Ovary (tissue), 9 donors: ENCODE results near the gene COP1. TPM values are rescaled to one million over a fixed set of nuclear protein-coding genes. Genes with fewer than 3 reads are reported as not detected.

ENCODE experiments used
- DNase-seq, 5 donors: peaks; one replicate each; pipeline ENCODE4 v3.0.0-alpha.2; 2019 to 2020
- H3K27ac ChIP-seq, 2 donors: fragments of 200-600 bp; one replicate each; pipeline versions ENCODE4 v1.5.1 to v1.8.0; 2019 to 2022
- H3K27me3 ChIP-seq: fragments of 200-600 bp; one replicate; pipeline ENCODE4 v1.8.0; 2022
- H3K36me3 ChIP-seq: fragments of 200-600 bp; sonication (generic); one replicate; pipeline ENCODE4 v1.5.1; 2019
- H3K4me1 ChIP-seq: one replicate; pipeline ENCODE4 v1.8.1; 2013; ENCODE audit warnings: mild to moderate bottlenecking, moderate library complexity; ENCODE audit not compliant: insufficient read depth
- H3K4me3 ChIP-seq: fragments of 200-600 bp; sonication (generic); one replicate; pipeline ENCODE4 v1.5.1; 2017
- H3K9me3 ChIP-seq, 2 donors: fragments of 200-600 bp in 1 of 2; sonication (generic) in 1 of 2; one replicate each; pipeline versions ENCODE4 v1.5.1 to v1.8.1; 2013 to 2019; ENCODE audit warnings: mild to moderate bottlenecking in 1 of 2, moderate library complexity in 1 of 2
- CTCF ChIP-seq, 3 donors: fragments of 450-650 bp in 2 of 3; fragments of 200-600 bp in 1 of 3; IDR thresholded peaks; one replicate each; pipeline versions ENCODE4 v1.5.1 to v1.8.0; 2016 to 2022; ENCODE audit warnings: antibody characterized with exemption in 3 of 3, mild to moderate bottlenecking in 1 of 3
- EP300 ChIP-seq: sonication (generic); formaldehyde crosslinking; IDR thresholded peaks from one replicate; pipeline ENCODE4 v1.6.1; 2017; ENCODE audit warnings: antibody characterized with exemption
- POLR2A ChIP-seq: fragments of 450-650 bp; IDR thresholded peaks from one replicate; pipeline ENCODE4 v1.6.1; 2017; ENCODE audit warnings: antibody characterized with exemption, mild to moderate bottlenecking, moderate library complexity
- WGBS, 3 donors: extraction: QIAGEN DNeasy Blood & Tissue Kit in 1 of 3; methylation state at CpG; one replicate each; pipeline versions ENCODE4 v1.1.5 to v1.1.7; 2013 to 2017; 5-methylcytosine and 5-hydroxymethylcytosine counted together
- intact Hi-C, 4 donors: fragments of 100-400 bp; cut with DNase I; formaldehyde crosslinking; loops; one replicate each; pipeline versions ENCODE4 v1.11.0 to v1.15.1; 2022 to 2023
- polyA plus RNA-seq, 2 donors: library from polyadenylated mRNA; stranded (reverse); fragments of 200-250 nt in 1 of 2; fragments of 350-450 nt in 1 of 2; fragmentation: Illumina TruSeq in 1 of 2; extraction: RNeasy Lipid Tissue Mini Kit (QIAGEN cat#74804) in 1 of 2; gene quantifications; one replicate each; pipeline ENCODE4 v1.2.3, GENCODE V29; 2013 to 2014
- total RNA-seq, 7 donors: library from RNA; depleted of rRNA in 2 of 7; stranded (reverse); fragments of >200 nt in 2 of 7; fragmentation: NEBNext Ultra II Directional in 3 of 7; extraction: Animal tissue kit (Norgen Biotek cat#: 25700) in 3 of 7; gene quantifications; one replicate each; pipeline versions ENCODE4 v1.1.0 to v1.2.4, GENCODE V29; 2016 to 2023
- donor health status: DM: no; HTN: no; CAD: no; lungs with moderate emphysema.
- donor health status: DM: no; HTN: no; CAD: no.
- donor health status: Bipolar disorder and iron deficiency.
- donor health status: DM: yes; HTN: yes; CAD: no.
- donor health status: DM: no; HTN: no; CAD: no.
- donor health status: DM: yes; HTN: yes; CAD: no.

Gene COP1
- total and polyA plus RNA-seq, 9 donors = 20.4 to 46.1 (median 29.0) TPM

- no peak overlapping the region for H3K27ac ChIP-seq
- no peaks in the 10 kb centered on the region for H3K27me3 ChIP-seq
- no peaks in the 10 kb centered on the region for H3K36me3 ChIP-seq
- H3K4me1 ChIP-seq = no peaks in the 10 kb centered on the region
- 97 to 99% (median 98%) methylated on average over 6 of the region's 6 CpGs for WGBS, 3 donors
- TF ChIP-seq CTCF (IDR thresholded peaks at IDR 0.05) (no peak), EP300 (no peak), POLR2A (no peak)
- intact Hi-C loops = no loop called here
- H3K4me3 ChIP-seq = no peak overlapping the region
- no peak for DNase-seq
- no peaks in the 10 kb centered on the region for H3K9me3 ChIP-seq
These were observed 270.4 kb downstream of the COP1 start for GRCh38 chr1:175936736-175937135.

GRCh38 chr1:175935566-175936115 lies 271.4 kb downstream of the COP1 start:
- Histone ChIP-seq H3K4me3 (no peak overlapping the region), H3K9me3 (no peaks in the 10 kb centered on the region), H3K4me1 (no peaks in the 10 kb centered on the region), H3K36me3 (no peaks in the 10 kb centered on the region), H3K27ac (no peak overlapping the region), H3K27me3 (no peaks in the 10 kb centered on the region)
- intact Hi-C loops = no loop called here
- TF ChIP-seq CTCF (IDR thresholded peaks at IDR 0.05) (no peak), EP300 (no peak), POLR2A (no peak)
- DNase-seq = no peak
- WGBS, 3 donors = 46 to 53% (median 52%) methylated on average over 3 of the region's 3 CpGs

GRCh38 chr1:175935166-175935565 lies 271.9 kb downstream of the COP1 start:
- 84 to 88% (median 88%) methylated on average over 3 of the region's 3 CpGs for WGBS, 3 donors
- intact Hi-C loops = no loop called here
- DNase-seq = no peak
- Histone ChIP-seq H3K27ac (no peak overlapping the region), H3K4me3 (no peak overlapping the region), H3K4me1 (no peaks in the 10 kb centered on the region), H3K9me3 (no peaks in the 10 kb centered on the region), H3K27me3 (no peaks in the 10 kb centered on the region), H3K36me3 (no peaks in the 10 kb centered on the region)
- TF ChIP-seq EP300 = no peak
- no peak for TF ChIP-seq POLR2A
- no peak for TF ChIP-seq CTCF (IDR thresholded peaks at IDR 0.05)

GRCh38 chr1:175933801-175934200 lies 273.3 kb downstream of the COP1 start:
- Histone ChIP-seq H3K9me3 (no peaks in the 10 kb centered on the region), H3K4me3 (no peak overlapping the region), H3K4me1 (no peaks in the 10 kb centered on the region), H3K27me3 (no peaks in the 10 kb centered on the region), H3K27ac (no peak overlapping the region), H3K36me3 (no peaks in the 10 kb centered on the region)
- 75 to 84% (median 77%) methylated on average over 3 of the region's 3 CpGs for WGBS, 3 donors
- DNase-seq = no peak
- intact Hi-C loops = no loop called here
- TF ChIP-seq CTCF (IDR thresholded peaks at IDR 0.05) (no peak), EP300 (no peak), POLR2A (no peak)
